Measurements from ENCODE around the gene CCDC117.

The CCDC117 gene

DNA sequence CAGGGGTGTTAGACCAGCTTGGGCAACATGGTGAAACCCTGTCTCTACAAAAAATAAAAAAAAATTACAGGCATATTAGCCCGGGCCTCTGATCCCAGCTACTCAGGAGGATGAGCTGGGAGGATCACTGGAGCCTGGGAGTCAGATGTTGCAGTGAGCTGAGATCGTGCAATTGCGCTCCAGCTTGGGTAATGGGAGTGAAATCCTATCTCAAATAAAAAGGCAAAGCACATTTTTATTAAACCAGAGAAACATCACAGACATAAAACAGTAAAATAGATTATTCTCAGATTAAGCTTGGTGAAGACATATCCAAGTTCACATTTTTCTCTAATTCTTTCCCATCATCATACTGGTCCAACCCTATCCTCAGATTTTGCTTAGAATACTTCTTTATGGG is 57.9 kb downstream of the CCDC117 start:
- DNase-seq, result no peak

DNA sequence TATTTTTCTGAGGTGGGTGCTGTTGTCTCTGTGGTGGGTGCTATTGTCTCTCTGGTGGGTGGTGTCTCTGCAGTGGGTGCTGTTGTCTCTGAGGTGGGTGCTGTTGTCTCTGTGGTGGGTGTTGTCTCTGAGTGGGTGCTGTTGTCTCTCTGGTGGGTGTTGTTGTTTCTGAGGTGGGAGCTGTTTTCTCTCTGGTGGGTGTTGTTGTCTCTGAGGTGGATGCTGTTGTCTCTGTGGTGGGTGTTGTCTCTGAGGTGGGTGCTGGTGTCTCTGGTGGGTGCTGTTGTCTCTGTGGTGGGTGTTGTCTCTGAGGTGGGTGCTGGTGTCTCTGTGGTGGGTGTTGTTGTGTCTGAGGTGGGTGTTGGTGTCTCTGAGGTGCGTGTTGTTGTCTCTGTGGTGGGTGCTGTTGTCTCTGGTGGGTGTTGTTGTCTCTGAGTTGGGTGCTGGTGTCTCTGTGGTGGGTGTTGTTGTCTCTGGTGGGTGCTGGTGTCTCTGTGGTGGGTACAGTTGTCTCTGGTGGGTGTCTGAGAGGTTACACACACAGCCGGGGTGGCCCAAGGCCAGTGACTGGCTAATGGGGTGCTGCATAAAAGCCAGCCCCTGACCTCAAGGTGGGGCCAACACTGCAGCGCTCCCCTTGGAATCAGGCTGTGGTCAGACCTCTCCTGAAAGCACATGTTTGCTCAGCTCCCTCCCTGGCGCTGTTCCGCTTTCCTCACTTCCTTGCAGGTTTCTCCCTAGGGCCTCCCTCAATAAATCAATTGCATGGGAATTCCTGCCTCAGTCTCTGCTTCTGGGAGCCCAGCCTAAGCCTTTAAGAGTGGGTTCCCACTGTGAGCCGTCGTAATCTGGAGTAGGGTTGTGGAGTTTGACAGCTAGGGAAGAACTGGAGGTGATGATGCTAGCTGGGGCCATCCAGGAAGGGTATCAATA is 58.9 kb downstream of the CCDC117 start:
- no peak for DNase-seq

- DNase-seq, result no peak
Observed at GRCh38 chr22:28832731-28833130, 60.2 kb downstream of the CCDC117 start.

DNA sequence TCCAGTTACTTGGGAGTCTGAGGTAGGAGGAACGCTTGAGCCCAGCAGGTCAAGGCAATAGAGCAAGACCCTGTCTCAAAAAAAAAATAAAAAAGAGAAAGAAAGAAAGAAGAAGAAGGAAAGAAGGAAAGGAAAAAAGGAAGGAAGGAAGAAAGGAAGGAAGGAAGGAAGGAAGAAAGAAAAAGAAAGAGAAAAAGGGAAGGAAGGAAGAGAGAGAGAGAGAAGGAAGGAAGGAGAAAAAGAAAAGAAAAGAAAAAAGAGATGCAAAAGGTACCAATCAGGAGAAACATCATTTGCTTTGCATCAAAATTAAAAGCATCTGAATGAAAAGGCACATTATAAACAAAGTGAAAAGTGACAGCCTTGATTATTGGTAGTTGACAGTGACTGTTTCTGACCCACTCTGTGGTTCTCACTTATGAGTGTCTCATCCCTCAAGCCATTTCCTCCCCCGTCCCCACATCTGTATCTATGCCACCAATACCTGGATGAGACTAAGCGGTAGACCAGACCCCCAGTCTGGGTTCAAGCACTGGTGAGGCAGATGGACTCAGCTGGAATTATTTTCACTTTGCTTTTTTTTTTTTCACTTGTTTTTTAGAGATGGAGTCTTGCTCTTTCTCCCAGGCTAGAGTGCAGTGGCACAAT is 60.9 kb downstream of the CCDC117 start:
- DNase-seq, result no peak

DNA sequence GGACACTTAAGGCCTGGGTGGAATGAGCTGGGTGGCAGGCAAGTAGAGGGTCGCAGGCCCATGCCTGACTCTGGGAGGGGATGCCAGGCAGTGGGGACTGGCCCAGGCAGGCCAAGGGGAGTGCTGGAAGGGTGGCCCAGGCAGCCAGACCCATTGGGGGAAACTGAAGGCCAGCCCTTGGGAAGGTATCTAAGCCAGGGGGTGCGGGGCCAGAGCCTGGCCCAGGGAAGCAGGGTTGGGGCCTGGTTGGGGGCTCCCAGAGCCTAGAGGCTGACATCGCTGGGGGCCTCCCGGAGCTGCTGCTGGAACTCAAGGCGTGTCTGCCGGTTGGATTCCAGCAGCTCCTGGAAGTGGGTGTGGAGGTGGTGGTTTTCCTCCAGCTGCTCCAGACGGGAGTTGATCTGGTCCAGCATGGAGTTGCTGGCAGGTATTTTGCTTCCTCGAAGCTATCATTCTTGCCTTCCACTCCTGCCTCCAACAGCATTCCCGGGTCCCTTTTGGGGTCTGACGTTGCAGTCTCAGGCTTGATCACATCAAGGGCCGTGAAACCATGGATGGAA is 63.2 kb downstream of the CCDC117 start:
- no peak for DNase-seq

GRCh38 chr22:28837640-28838039 is 65.1 kb downstream of the CCDC117 start:
- DNase-seq, result no peak
